ENCODE data around the gene ZFP36.
A peak's percentile ranks its signal among the peaks of the same experiment; 100 is the strongest.

The ZFP36 gene

DNA sequence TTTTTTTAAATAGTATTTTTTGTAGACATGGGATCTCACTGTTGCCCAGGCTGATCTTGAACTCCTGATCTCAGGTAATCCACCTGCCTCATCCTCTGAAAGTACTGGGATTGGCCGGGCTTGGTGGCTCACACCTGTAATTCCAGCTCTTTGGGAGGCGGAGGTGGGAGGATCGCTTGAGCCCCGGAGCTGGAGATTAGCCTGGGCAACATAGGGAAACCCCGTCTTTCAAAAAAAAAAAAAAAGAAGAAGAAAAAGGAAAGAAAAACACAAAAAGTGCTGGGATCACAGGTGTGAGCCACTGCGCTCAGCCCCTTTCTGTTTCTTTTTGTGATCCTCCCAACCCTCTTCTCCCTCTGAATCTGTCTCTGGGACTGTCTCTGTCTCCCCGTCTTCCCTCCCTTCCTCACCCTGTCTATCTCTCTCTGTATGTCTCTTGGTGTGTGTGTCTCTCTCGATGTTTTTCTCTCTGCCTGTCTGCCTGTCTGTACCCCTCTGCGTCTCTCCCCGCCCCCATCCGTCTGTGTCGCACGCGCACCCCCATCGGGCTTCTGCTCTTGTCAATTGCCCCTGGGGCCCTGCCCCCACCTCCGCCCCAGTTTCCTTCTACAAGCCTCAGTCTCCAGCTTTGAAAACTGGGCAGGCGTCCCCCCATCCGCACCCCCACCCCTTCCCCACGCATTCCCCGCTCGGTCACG, 540 bp upstream of the ZFP36 start:
- no peak for DNase-seq

DNA sequence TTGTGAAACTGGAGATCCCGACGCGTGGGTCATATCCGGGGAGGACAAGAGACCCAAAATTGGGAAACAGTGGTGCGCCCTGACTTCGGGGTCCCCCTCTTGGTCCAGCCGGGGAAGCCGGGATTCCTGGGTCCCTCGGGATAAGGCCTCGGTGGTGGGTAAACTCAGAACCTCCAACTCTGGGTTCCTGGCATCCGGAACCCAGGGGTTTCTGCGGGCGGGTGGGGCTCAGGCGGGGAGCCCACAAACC, 688 bp downstream of the ZFP36 start:
- DNase-seq, result no peak

DNA sequence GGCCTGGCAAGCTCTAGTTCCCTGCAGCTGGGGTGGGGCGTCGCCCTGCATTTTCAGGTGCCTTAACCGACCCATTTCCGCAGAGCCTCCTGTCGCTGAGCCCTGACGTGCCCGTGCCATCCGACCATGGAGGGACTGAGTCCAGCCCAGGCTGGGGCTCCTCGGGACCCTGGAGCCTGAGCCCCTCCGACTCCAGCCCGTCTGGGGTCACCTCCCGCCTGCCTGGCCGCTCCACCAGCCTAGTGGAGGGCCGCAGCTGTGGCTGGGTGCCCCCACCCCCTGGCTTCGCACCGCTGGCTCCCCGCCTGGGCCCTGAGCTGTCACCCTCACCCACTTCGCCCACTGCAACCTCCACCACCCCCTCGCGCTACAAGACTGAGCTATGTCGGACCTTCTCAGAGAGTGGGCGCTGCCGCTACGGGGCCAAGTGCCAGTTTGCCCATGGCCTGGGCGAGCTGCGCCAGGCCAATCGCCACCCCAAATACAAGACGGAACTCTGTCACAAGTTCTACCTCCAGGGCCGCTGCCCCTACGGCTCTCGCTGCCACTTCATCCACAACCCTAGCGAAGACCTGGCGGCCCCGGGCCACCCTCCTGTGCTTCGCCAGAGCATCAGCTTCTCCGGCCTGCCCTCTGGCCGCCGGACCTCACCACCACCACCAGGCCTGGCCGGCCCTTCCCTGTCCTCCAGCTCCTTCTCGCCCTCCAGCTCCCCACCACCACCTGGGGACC, 1.2 kb downstream of the ZFP36 start:
- peak; percentile 93 for DNase-seq

DNA sequence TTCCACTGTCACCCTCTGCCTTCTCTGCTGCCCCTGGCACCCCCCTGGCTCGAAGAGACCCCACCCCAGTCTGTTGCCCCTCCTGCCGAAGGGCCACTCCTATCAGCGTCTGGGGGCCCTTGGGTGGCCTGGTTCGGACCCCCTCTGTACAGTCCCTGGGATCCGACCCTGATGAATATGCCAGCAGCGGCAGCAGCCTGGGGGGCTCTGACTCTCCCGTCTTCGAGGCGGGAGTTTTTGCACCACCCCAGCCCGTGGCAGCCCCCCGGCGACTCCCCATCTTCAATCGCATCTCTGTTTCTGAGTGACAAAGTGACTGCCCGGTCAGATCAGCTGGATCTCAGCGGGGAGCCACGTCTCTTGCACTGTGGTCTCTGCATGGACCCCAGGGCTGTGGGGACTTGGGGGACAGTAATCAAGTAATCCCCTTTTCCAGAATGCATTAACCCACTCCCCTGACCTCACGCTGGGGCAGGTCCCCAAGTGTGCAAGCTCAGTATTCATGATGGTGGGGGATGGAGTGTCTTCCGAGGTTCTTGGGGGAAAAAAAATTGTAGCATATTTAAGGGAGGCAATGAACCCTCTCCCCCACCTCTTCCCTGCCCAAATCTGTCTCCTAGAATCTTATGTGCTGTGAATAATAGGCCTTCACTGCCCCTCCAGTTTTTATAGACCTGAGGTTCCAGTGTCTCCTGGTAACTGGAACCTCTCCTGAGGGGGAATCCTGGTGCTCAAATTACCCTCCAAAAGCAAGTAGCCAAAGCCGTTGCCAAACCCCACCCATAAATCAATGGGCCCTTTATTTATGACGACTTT, 2.0 kb downstream of the ZFP36 start:
- peak; percentile 84 for DNase-seq

DNA sequence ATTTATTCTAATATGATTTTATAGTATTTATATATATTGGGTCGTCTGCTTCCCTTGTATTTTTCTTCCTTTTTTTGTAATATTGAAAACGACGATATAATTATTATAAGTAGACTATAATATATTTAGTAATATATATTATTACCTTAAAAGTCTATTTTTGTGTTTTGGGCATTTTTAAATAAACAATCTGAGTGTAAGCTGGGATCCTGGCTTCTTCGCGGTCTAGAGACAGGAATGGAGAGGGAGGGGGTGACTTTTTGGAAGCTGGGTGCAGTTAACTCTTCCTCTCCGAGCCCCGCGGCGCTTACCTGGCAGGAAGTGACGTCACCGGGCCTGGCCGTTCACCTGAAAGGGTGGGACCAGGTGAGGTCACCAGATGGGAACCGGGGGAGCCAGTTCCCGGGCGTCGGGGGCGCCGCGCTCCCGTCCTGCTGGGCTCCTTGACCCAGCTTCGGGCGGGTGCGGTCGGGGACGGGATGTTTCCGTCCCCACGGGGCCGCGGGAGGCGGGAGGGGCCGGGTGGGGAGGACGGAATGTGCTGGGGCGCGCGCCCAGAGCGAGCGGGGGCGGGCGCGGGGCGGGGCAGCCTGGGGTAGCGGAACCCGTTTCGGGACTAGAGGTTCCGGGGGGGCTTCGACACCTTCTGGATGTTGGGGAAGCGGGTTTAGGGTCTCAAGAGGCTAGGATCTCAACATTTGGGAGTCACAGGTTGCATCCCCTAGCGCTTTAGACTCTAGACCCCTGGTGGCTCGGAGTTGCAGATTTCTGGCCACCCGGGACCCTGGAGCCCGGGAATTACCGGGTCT, 2.8 kb downstream of the ZFP36 start:
- DNase-seq, result peak; percentile 98

DNA sequence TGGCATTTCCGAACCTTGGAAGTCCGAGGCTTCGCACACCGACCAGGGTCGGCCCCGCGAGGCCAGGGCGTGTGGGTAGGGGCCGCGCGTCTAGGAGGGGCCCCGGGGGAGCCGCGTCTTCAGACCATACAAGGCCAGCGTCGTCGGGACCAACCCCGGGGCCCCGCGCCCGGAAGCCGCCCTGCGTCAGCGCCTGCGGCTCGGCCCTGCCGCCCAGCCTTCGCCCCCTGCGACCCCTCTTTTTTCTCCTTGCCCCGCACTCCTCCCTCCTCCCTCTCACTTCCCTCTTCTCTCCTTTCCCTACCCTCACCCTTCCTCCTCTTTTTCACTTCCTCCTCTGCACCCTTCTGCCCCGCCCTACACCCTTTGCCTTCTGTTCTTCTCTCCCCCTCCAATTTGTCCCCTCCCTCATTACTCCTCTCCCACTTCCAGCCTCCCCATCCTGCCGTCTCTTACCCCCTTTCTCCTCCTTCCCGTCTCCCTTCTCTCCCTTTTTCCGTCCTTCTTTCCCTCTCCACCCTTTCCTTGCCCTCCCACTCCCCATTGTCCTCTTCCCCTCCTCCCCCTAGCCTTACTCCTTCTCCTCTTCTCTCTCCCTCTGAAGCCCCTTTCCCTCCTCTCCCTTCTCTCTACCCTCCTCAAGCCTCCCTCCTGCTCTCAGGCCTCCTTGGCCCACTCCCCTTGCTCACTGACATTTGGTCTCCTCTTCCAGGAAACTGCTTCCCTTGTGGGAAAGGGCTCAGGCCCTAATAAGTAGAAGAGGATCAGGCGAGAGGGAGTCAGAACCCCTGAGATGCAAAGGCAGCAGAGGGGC, 3.6 kb downstream of the ZFP36 start:
- peak; percentile 60 for DNase-seq

DNA sequence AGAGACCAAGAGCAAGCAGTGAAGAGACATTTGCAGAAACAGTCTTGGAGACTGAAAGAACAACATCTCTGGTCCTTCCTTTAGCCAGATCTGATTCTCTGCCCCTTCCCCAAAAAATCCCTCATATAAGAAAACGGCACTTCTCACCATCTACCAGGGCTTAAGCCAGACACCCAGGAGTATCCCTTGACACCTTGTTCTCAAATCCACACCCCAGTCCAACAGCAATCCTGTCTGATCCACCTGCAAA, 4.1 kb downstream of the ZFP36 start:
- DNase-seq, result no peak

DNA sequence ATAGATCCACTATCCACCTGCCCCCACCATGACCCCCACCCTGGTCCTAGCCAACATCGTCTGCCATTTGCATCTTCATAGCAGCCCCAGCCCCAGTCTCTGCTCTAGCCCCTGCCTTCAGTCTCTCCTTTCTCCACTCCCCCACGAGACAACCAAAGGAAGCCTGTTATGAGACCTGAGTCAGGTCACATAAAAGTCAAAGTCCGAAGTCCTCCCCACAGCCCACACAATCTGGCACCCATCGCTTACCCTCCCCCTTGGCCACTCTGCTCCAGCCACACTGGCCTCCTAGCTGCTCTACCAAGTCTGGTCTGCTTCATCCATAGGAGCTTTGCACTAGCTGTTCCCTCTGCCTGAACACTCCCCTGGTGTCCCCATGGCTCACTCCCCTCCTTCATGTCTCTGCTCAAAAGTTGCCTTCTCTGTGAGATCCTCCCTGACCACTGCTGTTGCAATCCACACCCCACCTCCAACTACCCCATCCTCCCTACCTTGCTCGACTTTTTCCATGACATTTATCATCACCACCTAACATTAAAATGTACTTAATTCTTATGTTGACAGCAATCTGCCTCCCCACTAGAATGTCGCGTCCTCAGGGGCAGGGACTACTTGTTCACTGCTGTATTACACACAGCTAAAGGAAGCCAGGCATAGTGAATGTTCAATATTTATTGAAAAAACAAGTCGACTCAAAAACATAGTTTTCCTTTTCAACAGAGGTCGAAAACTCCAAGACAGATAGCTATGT, 4.6 kb downstream of the ZFP36 start:
- DNase-seq, result no peak

DNA sequence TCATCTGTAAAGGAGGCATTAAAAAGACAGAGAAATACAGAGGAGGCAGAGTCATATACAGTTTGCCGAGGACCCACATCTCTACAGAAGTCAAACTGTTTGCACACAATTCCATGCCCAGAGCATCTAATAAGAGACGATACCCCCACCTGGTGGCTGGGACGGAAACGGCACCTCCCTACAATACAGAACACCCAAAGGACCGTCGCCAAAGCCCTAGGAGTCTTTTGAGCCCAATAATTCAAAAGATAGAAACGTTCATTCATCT, 5.1 kb downstream of the ZFP36 start:
- peak; percentile 60 for DNase-seq

DNA sequence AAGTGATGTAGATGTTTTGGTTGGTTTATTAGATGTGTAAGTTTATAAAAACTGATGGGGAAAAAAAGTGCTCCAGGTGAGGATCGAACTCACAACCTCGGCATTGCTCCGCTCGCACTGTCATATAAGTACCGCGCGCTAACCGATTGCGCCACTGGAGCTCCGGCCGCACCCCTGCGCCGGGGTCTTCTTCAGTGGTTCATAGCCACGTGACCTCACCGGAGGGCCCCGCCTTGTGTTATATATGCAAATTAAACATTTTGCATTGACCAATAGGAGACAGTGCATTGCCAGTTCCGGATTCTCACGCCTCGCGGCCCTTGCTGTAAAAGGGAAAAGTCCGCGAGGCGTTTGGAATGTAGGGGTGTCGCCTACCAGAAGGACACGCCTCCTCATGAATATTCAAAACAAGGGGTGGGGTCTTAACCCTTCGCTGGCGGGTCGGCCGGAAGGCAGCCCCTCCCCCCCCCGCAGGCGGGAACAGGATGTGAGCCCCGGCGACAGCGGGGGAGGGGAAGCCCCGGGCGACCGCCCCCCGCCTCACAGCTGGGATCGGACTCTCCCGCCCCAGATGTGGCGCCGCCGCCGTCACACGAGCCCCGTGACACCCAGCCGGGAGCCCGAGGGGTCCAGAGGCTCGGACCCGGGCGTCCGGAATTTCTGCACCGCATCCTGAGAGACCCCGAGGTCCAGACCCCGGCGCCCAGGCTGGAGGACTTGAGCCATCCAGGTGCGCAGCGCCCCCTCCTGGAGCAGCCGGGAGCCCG, 5.6 kb downstream of the ZFP36 start, which contains the start of gene PLEKHG2:
Gene PLEKHG2, plus strand, starts transcription at position 570 of the 767 bp plus-strand sequence. CDS start 1,418 bp downstream, outside the sequence.
- peak; percentile 91 for DNase-seq

- DNase-seq, result no peak
These were observed 6.2 kb downstream of the ZFP36 start for GRCh38 chr19:39412867-39413271.

GRCh38 chr19:39413272-39413910, 6.7 kb downstream of the ZFP36 start:
- DNase-seq, result peak; percentile 59

DNA sequence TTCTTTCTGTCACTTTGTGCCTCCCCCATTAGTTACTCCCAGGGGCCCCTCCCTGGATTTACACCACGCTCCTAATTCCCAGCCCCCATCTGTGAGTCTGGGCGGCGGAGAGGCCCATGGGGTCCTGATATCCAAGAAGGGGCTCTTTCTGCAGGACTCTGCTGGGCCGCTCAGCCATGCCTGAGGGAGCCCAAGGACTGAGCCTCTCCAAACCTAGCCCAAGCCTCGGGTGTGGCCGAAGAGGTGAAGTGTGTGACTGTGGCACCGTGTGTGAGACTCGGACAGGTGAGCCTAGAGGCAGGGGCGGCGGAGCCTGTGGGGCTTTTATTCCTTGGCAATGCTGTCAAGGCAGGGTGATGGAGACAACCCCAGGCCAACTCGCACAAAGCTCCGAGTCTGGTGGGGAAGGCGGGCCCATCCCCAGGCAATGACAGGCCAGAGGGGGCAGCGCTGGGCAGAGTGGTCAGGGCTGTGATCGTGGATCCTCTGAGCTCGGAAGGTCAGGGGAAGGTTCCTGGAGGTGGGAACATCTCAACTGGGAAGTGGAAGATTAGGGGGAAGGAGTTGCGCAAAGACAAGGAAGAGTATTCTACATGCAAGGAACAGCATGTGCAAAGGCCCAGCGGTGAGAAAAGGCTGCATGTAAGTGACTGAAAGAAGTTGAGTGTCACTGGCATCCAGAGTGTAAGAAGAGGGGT, 7.4 kb downstream of the ZFP36 start:
- peak; percentile 72 for DNase-seq

DNA sequence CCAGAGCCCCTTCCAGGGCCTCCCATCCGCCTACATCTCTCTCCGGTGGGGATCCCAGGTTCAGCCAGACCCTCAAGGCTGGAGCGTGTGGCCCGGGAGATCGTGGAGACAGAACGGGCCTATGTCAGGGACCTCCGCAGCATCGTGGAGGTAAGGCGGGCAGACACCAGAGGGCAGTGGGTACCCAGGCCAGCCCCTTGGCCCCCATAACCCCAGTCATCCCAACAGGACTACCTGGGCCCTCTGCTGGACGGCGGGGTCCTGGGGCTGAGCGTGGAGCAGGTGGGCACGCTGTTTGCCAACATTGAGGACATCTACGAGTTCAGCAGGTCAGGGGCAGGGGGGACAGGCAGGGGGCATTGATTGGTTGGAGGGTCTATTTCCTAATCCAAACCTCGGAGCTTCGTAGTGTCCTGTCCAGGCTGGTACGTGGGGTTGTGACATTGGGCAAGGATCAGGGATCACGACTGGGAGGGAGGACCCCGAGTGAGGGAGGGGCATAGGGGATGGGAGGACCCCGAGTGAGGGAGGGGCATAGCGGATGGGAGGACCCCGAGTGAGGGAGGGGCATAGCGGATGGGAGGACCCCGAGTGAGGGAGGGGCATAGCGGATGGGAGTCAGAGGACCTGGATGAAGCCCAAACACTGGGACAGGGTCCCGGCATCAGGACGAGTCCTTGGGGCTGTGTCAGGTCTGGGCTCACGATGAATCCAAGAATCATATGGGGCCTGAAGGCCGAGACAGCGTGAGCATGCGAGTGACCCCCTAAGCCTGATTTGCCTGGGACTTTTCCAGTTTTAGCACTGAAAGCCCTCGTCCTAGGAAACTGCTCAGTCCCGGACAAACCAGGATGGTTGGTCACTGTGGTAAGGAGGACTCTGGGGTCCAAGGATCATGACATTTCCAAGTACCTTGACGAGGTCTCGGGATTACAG, 8.7 kb downstream of the ZFP36 start:
- no peak for DNase-seq

GRCh38 chr19:39416152-39417120, 9.8 kb downstream of the ZFP36 start:
- no peak for DNase-seq

GRCh38 chr19:39417463-39418181, 11.0 kb downstream of the ZFP36 start:
- DNase-seq, result no peak

GRCh38 chr19:39419003-39419402, 12.4 kb downstream of the ZFP36 start:
- no peak for DNase-seq

Data from 8988T (cell line).